Jurkat, Clone E6-1 (cell line): ENCODE measurements around the gene ZDHHC5. TPM values are rescaled to one million over a fixed set of nuclear protein-coding genes. Genes with fewer than 3 reads are reported as not detected.

ENCODE experiments used
- DNase-seq: peaks from one replicate; pipeline ENCODE4 v3.0.0-alpha.2; 2011; ENCODE audit warnings: low read depth, low spot score
- H3K4me3 ChIP-seq: 2 replicates; pipeline ENCODE4 v1.5.1; 2011; ENCODE audit warnings: mild to moderate bottlenecking, low read length, control low read depth, moderate library complexity
- polyA plus RNA-seq: library from polyadenylated mRNA; unstranded; fragments of >200 nt; gene quantifications from one replicate; pipeline ENCODE4 v1.2.1, GENCODE V29; 2012; ENCODE audit warnings: missing spikeins; ENCODE audit not compliant: insufficient read length, insufficient read depth

Gene ZDHHC5
- polyA plus RNA-seq, result 37.7 TPM

GRCh38 chr11:57667736-57668433 lies at the start of gene ZDHHC5:
TSS of gene ZDHHC5 (plus strand) at chr11:57668114. CDS start at chr11:57673091, 4,977 bp downstream.
- DNase-seq, result peak; percentile 99
- peak within 1 kb of the TSS; percentile 92 for H3K4me3 ChIP-seq

- DNase-seq, result no peak
- no peak overlapping the region for H3K4me3 ChIP-seq
Measured at GRCh38 chr11:57618438-57618837, 49.5 kb upstream of the ZDHHC5 start.

GRCh38 chr11:57619331-57619730 lies 48.6 kb upstream of the ZDHHC5 start:
- no peak for DNase-seq
- no peak overlapping the region for H3K4me3 ChIP-seq

GRCh38 chr11:57620467-57620866 lies 47.4 kb upstream of the ZDHHC5 start:
- DNase-seq, result no peak
- H3K4me3 ChIP-seq, result no peak overlapping the region

- no peak for DNase-seq
- no peak overlapping the region for H3K4me3 ChIP-seq
Measured at GRCh38 chr11:57622263-57622662, 45.7 kb upstream of the ZDHHC5 start.

- no peak overlapping the region for H3K4me3 ChIP-seq
- DNase-seq, result no peak
Measured at GRCh38 chr11:57624864-57625263, 43.0 kb upstream of the ZDHHC5 start.

- no peak overlapping the region for H3K4me3 ChIP-seq
- no peak for DNase-seq
Measured at GRCh38 chr11:57626895-57627294, 41.0 kb upstream of the ZDHHC5 start.

GRCh38 chr11:57630171-57630570 lies 37.7 kb upstream of the ZDHHC5 start:
- DNase-seq, result no peak

GRCh38 chr11:57632116-57632515 lies 35.8 kb upstream of the ZDHHC5 start:
- no peak overlapping the region for H3K4me3 ChIP-seq
- DNase-seq, result no peak

More at GRCh38 chr11:57630171-57630570, 37.7 kb upstream of the ZDHHC5 start:
- no peak overlapping the region for H3K4me3 ChIP-seq

GRCh38 chr11:57633394-57634070 lies 34.4 kb upstream of the ZDHHC5 start:
- no peak overlapping the region for H3K4me3 ChIP-seq
- DNase-seq, result no peak

GRCh38 chr11:57634311-57634710 lies 33.6 kb upstream of the ZDHHC5 start:
- no peak for DNase-seq
- H3K4me3 ChIP-seq, result no peak overlapping the region

GRCh38 chr11:57635246-57635645 lies 32.7 kb upstream of the ZDHHC5 start:
- no peak overlapping the region for H3K4me3 ChIP-seq
- no peak for DNase-seq

- no peak overlapping the region for H3K4me3 ChIP-seq
- DNase-seq, result no peak
Measured at GRCh38 chr11:57637626-57638004, 30.3 kb upstream of the ZDHHC5 start.

- no peak overlapping the region for H3K4me3 ChIP-seq
- DNase-seq, result no peak
Measured at GRCh38 chr11:57638005-57638781, 29.7 kb upstream of the ZDHHC5 start.

GRCh38 chr11:57638811-57639320 lies 29.0 kb upstream of the ZDHHC5 start:
- no peak for DNase-seq

GRCh38 chr11:57639321-57640067 lies 28.4 kb upstream of the ZDHHC5 start:
- peak; percentile 38 for DNase-seq
- H3K4me3 ChIP-seq, result no peak overlapping the region

More at GRCh38 chr11:57638811-57639320, 29.0 kb upstream of the ZDHHC5 start:
- H3K4me3 ChIP-seq, result no peak overlapping the region

- no peak for DNase-seq
- no peak overlapping the region for H3K4me3 ChIP-seq
Measured at GRCh38 chr11:57640068-57640800, 27.7 kb upstream of the ZDHHC5 start.

- H3K4me3 ChIP-seq, result no peak overlapping the region
- peak; percentile 67 for DNase-seq
Measured at GRCh38 chr11:57641011-57641807, 26.7 kb upstream of the ZDHHC5 start.
